IMR-90 (cell line): ENCODE results near the gene KCTD3. TPM values are rescaled to one million over a fixed set of nuclear protein-coding genes. Genes with fewer than 3 reads are reported as not detected.
A peak's percentile ranks its signal among the peaks of the same experiment; 100 is the strongest.

Experiments used
- ATAC-seq: fragments of 200-7000 bp; cut with Tn5 transposase; 2 replicates; pipeline ENCODE4 v1.9.1; 2020; ENCODE audit warnings: low read depth, mild to moderate bottlenecking, moderate library complexity
- BruUV-seq: library from RNA; stranded (reverse); fragments of 400-500 nt; replicated peaks from 2 replicates; lab custom pipeline; 2021; lab: Mats Ljungman, UMichigan
- CTCF ChIA-PET: fragments of 300-600 bp; formaldehyde crosslinking; extraction: SDS; loops from one replicate; lab custom pipeline; 2021; ENCODE audit warnings: antibody characterized with exemption; lab: Yijun Ruan, JAX
- POLR2A ChIA-PET: fragments of 300-600 bp; sonication (Branson Sonifier 250); formaldehyde crosslinking; loops from one replicate; lab custom pipeline; 2022; ENCODE audit warnings: antibody characterized with exemption; ENCODE audit not compliant: unreplicated experiment; lab: Charles Lee
- DNase-seq: peaks from one replicate; pipeline ENCODE4 v3.0.0; 2013
- H2AFZ ChIP-seq: replicated peaks from 2 replicates; pipeline ENCODE3; 2013; ENCODE audit warnings: low read length, mild to moderate bottlenecking; ENCODE audit not compliant: poor library complexity
- H2AK5ac ChIP-seq: 2 replicates; pipeline ENCODE4 v1.6.1; 2013; ENCODE audit warnings: low read depth, low read length, inconsistent platforms
- H2AK9ac ChIP-seq: replicated peaks from 2 replicates; pipeline ENCODE3; 2013; ENCODE audit warnings: mild to moderate bottlenecking, low read depth, low read length, moderate library complexity; ENCODE audit not compliant: poor library complexity
- H2BK120ac ChIP-seq: 2 replicates; pipeline ENCODE4 v1.6.1; 2013; ENCODE audit warnings: low read depth, low read length, inconsistent platforms
- H2BK15ac ChIP-seq: 3 replicates; pipeline ENCODE4 v1.6.1; 2013; ENCODE audit warnings: low read depth, low read length, inconsistent platforms
- H2BK20ac ChIP-seq: 2 replicates; pipeline ENCODE4 v1.6.1; 2013; ENCODE audit warnings: low read depth, mild to moderate bottlenecking, inconsistent platforms, low read length, moderate library complexity
- H2BK5ac ChIP-seq: 2 replicates; pipeline ENCODE4 v1.6.1; 2013; ENCODE audit warnings: mild to moderate bottlenecking, low read depth, low read length, inconsistent platforms; ENCODE audit not compliant: poor library complexity, severe bottlenecking
- H3K14ac ChIP-seq: replicated peaks from 2 replicates; pipeline ENCODE4 v1.6.1; 2013; ENCODE audit warnings: low read depth, low read length, inconsistent platforms
- H3K18ac ChIP-seq: 2 replicates; pipeline ENCODE4 v1.6.1; 2013; ENCODE audit warnings: low read depth, low read length, control low read depth
- H3K23ac ChIP-seq: 2 replicates; pipeline ENCODE4 v1.6.1; 2013; ENCODE audit warnings: low read depth, low read length, inconsistent platforms
- H3K27ac ChIP-seq: 2 replicates; pipeline ENCODE4 v1.5.1; 2013; ENCODE audit warnings: mild to moderate bottlenecking, control low read depth, low read length; ENCODE audit not compliant: insufficient read depth
- H3K27me3 ChIP-seq: 2 replicates; pipeline ENCODE4 v1.6.1; 2013; ENCODE audit warnings: low read length; ENCODE audit not compliant: control insufficient read depth, insufficient read depth
- H3K36me3 ChIP-seq: 2 replicates; pipeline ENCODE4 v1.6.1; 2013; ENCODE audit warnings: low read length, mixed read lengths; ENCODE audit not compliant: control insufficient read depth, insufficient read depth
- H3K4ac ChIP-seq: 2 replicates; pipeline ENCODE4 v1.6.1; 2013; ENCODE audit warnings: low read depth, low read length, inconsistent platforms
- H3K4me1 ChIP-seq: 2 replicates; pipeline ENCODE4 v1.6.1; 2013; ENCODE audit warnings: low read length, mixed read lengths; ENCODE audit not compliant: control insufficient read depth, insufficient read depth
- H3K4me2 ChIP-seq: 2 replicates; pipeline ENCODE4 v1.6.1; 2013; ENCODE audit warnings: low read depth, mild to moderate bottlenecking, control low read depth, low read length, moderate library complexity
- H3K4me3 ChIP-seq: 2 replicates; pipeline ENCODE4 v1.5.1; 2013; ENCODE audit warnings: low read depth, mild to moderate bottlenecking, control low read depth, low read length, moderate library complexity; ENCODE audit not compliant: insufficient read depth
- H3K56ac ChIP-seq: 2 replicates; pipeline ENCODE4 v1.6.1; 2013; ENCODE audit warnings: low read length, inconsistent platforms; ENCODE audit not compliant: insufficient read depth; ENCODE audit errors: extremely low read depth
- H3K79me1 ChIP-seq, 2 experiments: 2 replicates each; pipeline ENCODE4 v1.6.1; 2013; ENCODE audit warnings: low read length in 2 of 2, inconsistent platforms in 1 of 2, low read depth in 1 of 2
- H3K9ac ChIP-seq: 2 replicates; pipeline ENCODE4 v1.6.1; 2013; ENCODE audit warnings: low read depth, low read length, control low read depth
- H3K9me1 ChIP-seq: 2 replicates; pipeline ENCODE4 v1.6.1; 2013; ENCODE audit warnings: low read length, inconsistent platforms; ENCODE audit not compliant: insufficient read depth
- H3K9me3 ChIP-seq: 2 replicates; pipeline ENCODE4 v1.6.1; 2013; ENCODE audit warnings: low read length; ENCODE audit not compliant: control insufficient read depth, insufficient read depth
- H4K20me1 ChIP-seq: 2 replicates; pipeline ENCODE4 v1.6.1; 2013; ENCODE audit warnings: low read length, inconsistent platforms; ENCODE audit not compliant: insufficient read depth
- H4K5ac ChIP-seq: 2 replicates; pipeline ENCODE4 v1.6.1; 2013; ENCODE audit warnings: mild to moderate bottlenecking, low read depth, low read length, control low read depth
- H4K8ac ChIP-seq, 2 experiments: 2 replicates each; pipeline ENCODE4 v1.6.1; 2013; ENCODE audit warnings: low read depth in 2 of 2, low read length in 2 of 2, control low read depth in 1 of 2, inconsistent platforms in 1 of 2
- H4K91ac ChIP-seq: 2 replicates; pipeline ENCODE4 v1.6.1; 2013; ENCODE audit warnings: low read depth, low read length, inconsistent platforms; ENCODE audit not compliant: insufficient read depth
- BHLHE40 ChIP-seq: fragments of 150-350 bp; IDR thresholded peaks from 2 replicates; pipeline ENCODE4 v1.6.1; 2016; ENCODE audit warnings: mild to moderate bottlenecking, low read depth, low read length
- CHD1 ChIP-seq: IDR thresholded peaks from 2 replicates; pipeline ENCODE4 v1.6.1; 2012; ENCODE audit warnings: low read depth, low read length, improper control_type of control experiment
- CTCF ChIP-seq: conservative IDR thresholded peaks from 2 replicates; pipeline ENCODE4 v1.5.1; 2012; ENCODE audit warnings: mild to moderate bottlenecking, low read depth, low read length, improper control_type of control experiment
- ELK1 ChIP-seq: fragments of 150-350 bp; IDR thresholded peaks from 2 replicates; pipeline ENCODE4 v1.6.1; 2016; ENCODE audit warnings: low read depth, mild to moderate bottlenecking, low read length, moderate library complexity, borderline replicate concordance
- FOS ChIP-seq: fragments of 150-350 bp; IDR thresholded peaks from 2 replicates; pipeline ENCODE4 v1.6.1; 2016; ENCODE audit warnings: low read depth, low read length
- POLR2A ChIP-seq: IDR thresholded peaks from 2 replicates; pipeline ENCODE4 v1.6.1; 2012; ENCODE audit warnings: mild to moderate bottlenecking, low read depth, low read length
- RAD21 ChIP-seq: IDR thresholded peaks from 2 replicates; pipeline ENCODE4 v1.6.1; 2012; ENCODE audit warnings: low read length, improper control_type of control experiment
- RFX5 ChIP-seq: IDR thresholded peaks from 2 replicates; pipeline ENCODE4 v1.8.0; 2012; ENCODE audit warnings: low read depth, mild to moderate bottlenecking, low read length, moderate library complexity
- WGBS, 2 experiments: methylation state at CpG; one replicate each; pipeline versions ENCODE4 v1.1.5 to v1.1.7; 2013; ENCODE audit warnings: missing lambda C conversion rate in 2 of 2; ENCODE audit not compliant: insufficient read length in 1 of 2; ENCODE audit errors: extremely low coverage in 2 of 2; 5-methylcytosine and 5-hydroxymethylcytosine counted together
- dilution Hi-C: fragments of 300-500 bp; cut with HindIII; formaldehyde crosslinking; loops from one replicate; pipeline ENCODE4 v1.14.3; 2018; ENCODE audit warnings: low sequenced_read_pairs; ENCODE audit not compliant: unreplicated experiment
- in situ Hi-C: fragments of 300-500 bp; cut with MboI; formaldehyde crosslinking; loops from 3 replicates; pipeline ENCODE4 v1.14.3; 2019; ENCODE audit warnings: low sequenced_read_pairs, inconsistent platforms, mixed read lengths
- intact Hi-C: fragments of 100-400 bp; cut with micrococcal nuclease; formaldehyde crosslinking; loops from 2 replicates; pipeline ENCODE4 v1.10.0; 2022
- polyA plus RNA-seq, 3 experiments: library from polyadenylated mRNA; depleted of rRNA; stranded (reverse); fragments of >200 nt; gene quantifications; 2 replicates each; pipeline ENCODE4 v1.2.3, GENCODE V29; 2012; ENCODE audit warnings: low replicate concordance in 1 of 3
- total RNA-seq: library from RNA; depleted of rRNA; stranded (reverse); fragments of >200 nt; gene quantifications from 2 replicates; pipeline ENCODE4 v1.2.3, GENCODE V29; 2012
- TF ChIP-seq, protein P1 (sequence below): fragments of 150-350 bp; IDR thresholded peaks from 2 replicates; pipeline ENCODE4 v1.6.1; 2017; ENCODE audit warnings: mild to moderate bottlenecking, antibody characterized with exemption, low read length, low read depth

Gene KCTD3
- total and polyA plus RNA-seq, 2 of the 4 experiments (the other 2 are of a cell fraction) = 43.6 to 49.5 TPM

DNA sequence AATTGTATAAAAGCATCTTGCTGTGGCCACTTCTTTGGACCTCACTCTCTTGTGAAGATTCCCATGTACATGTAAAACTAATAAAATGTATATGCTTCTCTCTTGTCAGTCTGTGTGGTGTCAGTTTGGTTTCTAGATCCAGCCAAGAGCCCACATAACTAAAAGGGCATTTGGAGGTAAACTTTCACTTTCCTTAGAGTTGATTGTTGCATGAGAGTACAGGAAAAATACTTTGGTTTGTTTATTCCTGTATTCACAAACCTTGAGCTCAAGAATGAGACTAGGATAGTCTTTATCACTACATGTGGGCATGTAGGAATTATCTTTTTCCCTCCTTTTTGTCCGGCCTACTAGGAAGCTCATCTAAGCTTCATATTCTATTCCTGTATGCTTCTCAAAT is 50.9 kb downstream of the KCTD3 start:
- no peak overlapping the region for H2BK120ac ChIP-seq
- no peak overlapping the region for H2AFZ ChIP-seq
- in situ Hi-C loops = no loop called here
- no peak overlapping the region for H3K9ac ChIP-seq
- dilution Hi-C loops = no loop called here
- peak overlapping the region; percentile 17; the same call in 1 of the 2 replicates for H3K4me2 ChIP-seq
- H3K36me3 ChIP-seq = peaks cover 26% of the 10 kb centered on the region
- POLR2A ChIA-PET = no interaction called here
- ATAC-seq (peak; percentile 70; the same call in 1 of the 2 replicates), DNase-seq (peak; percentile 46)
- peak overlapping the region; percentile 76 for H2BK5ac ChIP-seq
- H2AK9ac ChIP-seq = no peak overlapping the region
- no peak overlapping the region for H3K18ac ChIP-seq
- no peak overlapping the region for H3K56ac ChIP-seq
- no peaks in the 10 kb centered on the region for H3K27me3 ChIP-seq
- intact Hi-C loops = no loop called here
- H2AK5ac ChIP-seq = no peak overlapping the region
- no peak overlapping the region for H3K4ac ChIP-seq
- no peak overlapping the region for H3K23ac ChIP-seq
- no peak overlapping the region for H3K14ac ChIP-seq
- no peak overlapping the region for H4K91ac ChIP-seq
- H4K20me1 ChIP-seq = no peaks in the 10 kb centered on the region
- BruUV-seq = no TSS peak
- H3K9me1 ChIP-seq = no peaks in the 10 kb centered on the region
- no peak overlapping the region for H3K4me3 ChIP-seq
- H3K27ac ChIP-seq = no peak overlapping the region
- H2BK15ac ChIP-seq = no peak overlapping the region
- TF ChIP-seq ELK1 (no peak), RAD21 (no peak), RFX5 (no peak), FOS (no peak), CTCF (no peak), CHD1 (no peak), POLR2A (no peak), BHLHE40 (no peak)
- TF ChIP-seq, protein P1, sequence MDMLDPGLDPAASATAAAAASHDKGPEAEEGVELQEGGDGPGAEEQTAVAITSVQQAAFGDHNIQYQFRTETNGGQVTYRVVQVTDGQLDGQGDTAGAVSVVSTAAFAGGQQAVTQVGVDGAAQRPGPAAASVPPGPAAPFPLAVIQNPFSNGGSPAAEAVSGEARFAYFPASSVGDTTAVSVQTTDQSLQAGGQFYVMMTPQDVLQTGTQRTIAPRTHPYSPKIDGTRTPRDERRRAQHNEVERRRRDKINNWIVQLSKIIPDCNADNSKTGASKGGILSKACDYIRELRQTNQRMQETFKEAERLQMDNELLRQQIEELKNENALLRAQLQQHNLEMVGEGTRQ = no peak
- H2BK20ac ChIP-seq = no peak overlapping the region
- H3K9me3 ChIP-seq = peaks cover 2% of the 10 kb centered on the region; the same call in 1 of the 2 replicates
- H3K4me1 ChIP-seq = peaks cover 2% of the 10 kb centered on the region; the same call in 1 of the 2 replicates
- H4K5ac ChIP-seq = no peak overlapping the region
- CTCF ChIA-PET = no interaction called here
- peaks cover 9 to 25% of the 10 kb centered on the region in 2 experiments; a peak in 3 of 4 replicates for H3K79me1 ChIP-seq
- no CpG with 5 or more reads among the region's 1 CpG for WGBS, 2 experiments
- H4K8ac ChIP-seq = no peak overlapping the region
